Activated B cell treated with CpG ODN at 0.5 μM for 24 hours (primary cell): Measurements from ENCODE around the gene ATP9A. TPM values are rescaled to one million over a fixed set of nuclear protein-coding genes. Genes with fewer than 3 reads are reported as not detected.

ENCODE experiments used
- ATAC-seq: fragments of 200-7000 bp; cut with Tn5 transposase; one replicate; pipeline ENCODE4 v1.10.0; 2021; ENCODE audit warnings: low read depth, mild to moderate bottlenecking, moderate library complexity
- CTCF ChIA-PET: fragments of 350-600 bp; sonication (Branson Sonifier 250); formaldehyde crosslinking; loops from one replicate; lab custom pipeline; 2021; ENCODE audit warnings: antibody characterized with exemption; lab: Charles Lee
- POLR2A ChIA-PET: fragments of 350-600 bp; sonication (Branson Sonifier 250); formaldehyde crosslinking; loops from one replicate; lab custom pipeline; 2021; ENCODE audit warnings: antibody characterized with exemption; lab: Charles Lee
- DNase-seq: peaks from one replicate; pipeline ENCODE4 v3.0.0; 2022
- H3K27ac Mint-ChIP-seq: one replicate; pipeline ENCODE4 v1.8.0; 2020; ENCODE audit warnings: mixed read lengths
- H3K27me3 Mint-ChIP-seq: one replicate; pipeline ENCODE4 v1.8.0; 2021; ENCODE audit warnings: mixed read lengths
- H3K36me3 Mint-ChIP-seq: one replicate; pipeline ENCODE4 v1.8.0; 2021; ENCODE audit warnings: low read depth, mixed read lengths
- H3K4me1 Mint-ChIP-seq: one replicate; pipeline ENCODE4 v1.8.0; 2021; ENCODE audit warnings: mixed read lengths
- H3K4me3 Mint-ChIP-seq: one replicate; pipeline ENCODE4 v1.8.0; 2020; ENCODE audit warnings: mild to moderate bottlenecking, mixed read lengths
- H3K9me3 Mint-ChIP-seq: one replicate; pipeline ENCODE4 v1.8.0; 2020; ENCODE audit warnings: mixed read lengths
- CTCF ChIP-seq: fragments of 200-600 bp; IDR thresholded peaks from one replicate; pipeline ENCODE4 v1.8.0; 2022; ENCODE audit warnings: antibody characterized with exemption, mild to moderate bottlenecking
- intact Hi-C: fragments of 100-400 bp; cut with micrococcal nuclease; formaldehyde crosslinking; loops from one replicate; pipeline ENCODE4 v1.15.1; 2024
- total RNA-seq: library from RNA; stranded (reverse); gene quantifications from 2 replicates; pipeline ENCODE4 v1.2.3, GENCODE V29; 2022

Gene ATP9A
- total RNA-seq, 1 donor from 2014 or later = 0.07 TPM

GRCh38 chr20:51563486-51564332 lies 204.5 kb downstream of the ATP9A start:
- H3K27ac Mint-ChIP-seq = peak overlapping the region; percentile 12

DNA sequence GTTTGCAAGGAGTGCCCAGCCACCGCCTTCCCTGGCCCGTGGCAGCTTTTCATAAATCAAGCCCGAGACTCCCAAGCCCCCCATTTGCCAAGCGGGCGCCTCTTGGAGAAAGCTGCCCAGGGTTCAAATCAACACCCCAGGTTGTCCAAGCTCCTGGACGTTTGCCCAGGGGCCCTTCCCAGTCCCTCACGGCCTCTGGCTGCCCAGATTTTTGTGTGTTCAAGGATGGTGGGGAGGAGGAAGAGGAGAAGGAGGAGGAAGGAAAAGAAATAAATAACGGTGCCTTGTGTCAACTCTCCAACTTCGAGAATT lies 205.1 kb downstream of the ATP9A start:
- Mint-ChIP-seq H3K27me3 (peaks cover 57% of the 10 kb centered on the region), H3K27ac (no peak overlapping the region), H3K4me1 (peaks cover 26% of the 10 kb centered on the region), H3K9me3 (peaks cover 4% of the 10 kb centered on the region), H3K36me3 (no peaks in the 10 kb centered on the region), H3K4me3 (peak overlapping the region; percentile 67)
- intact Hi-C loops = loop anchor here (2.0 kb wide), 1 partner anchor 20 kb away; the partner anchor contains the start of gene NFATC2
- ChIA-PET POLR2A (no interaction called here), CTCF (interaction anchor here (1.3 to 2.4 kb wide), 3 partner anchors 32 to 575 kb away, joined by 4 to 12 read pairs (median 5); no protein-coding TSS in a partner anchor)
- TF ChIP-seq CTCF = no peak
- DNase-seq (no peak), ATAC-seq (no peak)

More at GRCh38 chr20:51563486-51564332, 204.5 kb downstream of the ATP9A start:
- H3K27me3 Mint-ChIP-seq = peaks cover 61% of the 10 kb centered on the region
- peak; percentile 56 for ATAC-seq
- peak overlapping the region; percentile 7 for H3K4me3 Mint-ChIP-seq
- H3K4me1 Mint-ChIP-seq = peaks cover 26% of the 10 kb centered on the region
- POLR2A ChIA-PET = no interaction called here
- no peaks in the 10 kb centered on the region for H3K36me3 Mint-ChIP-seq
- H3K9me3 Mint-ChIP-seq = peaks cover 7% of the 10 kb centered on the region
- intact Hi-C loops = loop anchor here (2.0 kb wide), 1 partner anchor 21 kb away; the partner anchor contains the start of gene NFATC2
- no peak for TF ChIP-seq CTCF
- CTCF ChIA-PET = interaction anchor here (1.3 to 2.4 kb wide), 3 partner anchors 31 to 576 kb away, joined by 4 to 12 read pairs (median 5); no protein-coding TSS in a partner anchor
- no peak for DNase-seq

GRCh38 chr20:51562332-51563173 lies 205.6 kb downstream of the ATP9A start:
- peak; percentile 28 for DNase-seq
- no peak overlapping the region for H3K27ac Mint-ChIP-seq
- H3K4me3 Mint-ChIP-seq = peak overlapping the region; percentile 67
- peaks cover 26% of the 10 kb centered on the region for H3K4me1 Mint-ChIP-seq
- H3K9me3 Mint-ChIP-seq = no peaks in the 10 kb centered on the region
- ChIA-PET POLR2A (interaction anchor here (0.6 to 0.7 kb wide), 2 partner anchors 21 to 139 kb away, joined by 5 read pairs; no protein-coding TSS in a partner anchor), CTCF (interaction anchor here (1.2 to 2.4 kb wide), 4 partner anchors 32 to 575 kb away, joined by 3 to 12 read pairs (median 4); no protein-coding TSS in a partner anchor)
- no peak for TF ChIP-seq CTCF
- H3K27me3 Mint-ChIP-seq = peaks cover 56% of the 10 kb centered on the region
- peak; percentile 25 for ATAC-seq
- intact Hi-C loops = loop anchor here (2.0 kb wide), 1 partner anchor 20 kb away; the partner anchor contains the start of gene NFATC2
- H3K36me3 Mint-ChIP-seq = no peaks in the 10 kb centered on the region

- Mint-ChIP-seq H3K36me3 (no peaks in the 10 kb centered on the region), H3K4me3 (peak overlapping the region; percentile 60), H3K4me1 (peaks cover 26% of the 10 kb centered on the region), H3K27me3 (peaks cover 60% of the 10 kb centered on the region), H3K9me3 (no peaks in the 10 kb centered on the region), H3K27ac (no peak overlapping the region)
- DNase-seq (no peak), ATAC-seq (no peak)
- intact Hi-C loops = loop anchor here (2.0 kb wide), 1 partner anchor 19 kb away; the partner anchor contains the start of gene NFATC2
- no peak for TF ChIP-seq CTCF
- ChIA-PET CTCF (interaction anchor here (1.2 to 2.4 kb wide), 3 partner anchors 33 to 181 kb away, joined by 3 to 12 read pairs (median 4); no protein-coding TSS in a partner anchor), POLR2A (interaction anchor here (0.7 kb wide), 1 partner anchor 20 kb away, joined by 5 read pairs; no protein-coding TSS in a partner anchor)
These were observed 206.2 kb downstream of the ATP9A start for GRCh38 chr20:51562027-51562331.
